Measurements from ENCODE around the gene USP6NL. TPM values are rescaled to one million over a fixed set of nuclear protein-coding genes. Genes with fewer than 3 reads are reported as not detected.

Gene USP6NL
- polyA plus RNA-seq, 1 experiment = 13.0 TPM

GRCh38 chr10:11610166-11610825, 1.2 kb downstream of the USP6NL start:
- no peaks in the 10 kb centered on the region for H3K27me3 ChIP-seq (ENCODE audit: control insufficient read depth, insufficient read depth, low read length)
- peak overlapping the region; percentile 70 for H3K4me3 ChIP-seq (ENCODE audit: low read depth, low read length)
- CTCF ChIA-PET = interaction anchor here (1.2 to 1.4 kb wide), 2 partner anchors 95 to 148 kb away, joined by 5 to 6 read pairs; no protein-coding TSS in a partner anchor
- no peak overlapping the region for H3K27ac ChIP-seq (ENCODE audit: low read depth, low read length)
- no peak for TF ChIP-seq CTCF (IDR thresholded peaks at IDR 0.05; ENCODE audit: low read depth, low read length)
- POLR2A ChIA-PET = no interaction called here
- no peak for DNase-seq (ENCODE audit: low read depth, low spot score)
- H3K9me3 ChIP-seq (ENCODE audit: control insufficient read depth, insufficient read depth, low read length) = no peaks in the 10 kb centered on the region

GRCh38 chr10:11609492-11610093, 1.9 kb downstream of the USP6NL start:
- ChIA-PET POLR2A (no interaction called here), CTCF (interaction anchor here (1.2 to 1.4 kb wide), 2 partner anchors 94 to 148 kb away, joined by 5 to 6 read pairs; no protein-coding TSS in a partner anchor)
- Histone ChIP-seq H3K27me3 (ENCODE audit: control insufficient read depth, insufficient read depth, low read length) (no peaks in the 10 kb centered on the region), H3K9me3 (ENCODE audit: control insufficient read depth, insufficient read depth, low read length) (no peaks in the 10 kb centered on the region), H3K4me3 (ENCODE audit: low read depth, low read length) (peak overlapping the region; percentile 5), H3K27ac (ENCODE audit: low read depth, low read length) (no peak overlapping the region)
- DNase-seq (ENCODE audit: low read depth, low spot score) = no peak
- no peak for TF ChIP-seq CTCF (IDR thresholded peaks at IDR 0.05; ENCODE audit: low read depth, low read length)

- H3K4me3 ChIP-seq (ENCODE audit: low read depth, low read length) = no peak overlapping the region
- CTCF ChIA-PET = no interaction called here
- POLR2A ChIA-PET = no interaction called here
- H3K27me3 ChIP-seq (ENCODE audit: control insufficient read depth, insufficient read depth, low read length) = no peaks in the 10 kb centered on the region
- no peaks in the 10 kb centered on the region for H3K9me3 ChIP-seq (ENCODE audit: control insufficient read depth, insufficient read depth, low read length)
- no peak for TF ChIP-seq CTCF (IDR thresholded peaks at IDR 0.05; ENCODE audit: low read depth, low read length)
- H3K27ac ChIP-seq (ENCODE audit: low read depth, low read length) = no peak overlapping the region
- no peak for DNase-seq (ENCODE audit: low read depth, low spot score)
Measured at GRCh38 chr10:11609052-11609451, 2.4 kb downstream of the USP6NL start.

GRCh38 chr10:11608159-11609013, 3.1 kb downstream of the USP6NL start:
- ChIA-PET CTCF (interaction anchor here (1.4 kb wide), 1 partner anchor 14 kb away, joined by 5 read pairs; no protein-coding TSS in a partner anchor), POLR2A (no interaction called here)
- H3K27ac ChIP-seq (ENCODE audit: low read depth, low read length) = no peak overlapping the region
- DNase-seq (ENCODE audit: low read depth, low spot score) = no peak
- H3K27me3 ChIP-seq (ENCODE audit: control insufficient read depth, insufficient read depth, low read length) = no peaks in the 10 kb centered on the region
- no peak overlapping the region for H3K4me3 ChIP-seq (ENCODE audit: low read depth, low read length)
- no peak for TF ChIP-seq CTCF (IDR thresholded peaks at IDR 0.05; ENCODE audit: low read depth, low read length)
- H3K9me3 ChIP-seq (ENCODE audit: control insufficient read depth, insufficient read depth, low read length) = no peaks in the 10 kb centered on the region
